ENCODE data around the gene WNT9A. TPM values are rescaled to one million over a fixed set of nuclear protein-coding genes. Genes with fewer than 3 reads are reported as not detected.

Gene WNT9A
- polyA plus RNA-seq, 1 experiment = 1.5 TPM

GRCh38 chr1:227928811-227929375 lies 18.8 kb downstream of the WNT9A start:
- TF ChIP-seq CTCF (IDR thresholded peaks at IDR 0.05; ENCODE audit: insufficient read depth, low read depth, low read length) = no peak
- no peak for DNase-seq (ENCODE audit: low read depth)
- CTCF ChIA-PET = no interaction called here
- Histone ChIP-seq H3K36me3 (ENCODE audit: control insufficient read depth, insufficient read depth, low read length) (no peaks in the 10 kb centered on the region), H3K4me3 (ENCODE audit: low read depth, low read length) (no peak overlapping the region), H3K27me3 (ENCODE audit: control insufficient read depth, insufficient read depth, low read length) (no peaks in the 10 kb centered on the region)
- POLR2A ChIA-PET = no interaction called here

GRCh38 chr1:227927971-227928741 lies 19.6 kb downstream of the WNT9A start:
- ChIA-PET POLR2A (no interaction called here), CTCF (no interaction called here)
- Histone ChIP-seq H3K27me3 (ENCODE audit: control insufficient read depth, insufficient read depth, low read length) (no peaks in the 10 kb centered on the region), H3K36me3 (ENCODE audit: control insufficient read depth, insufficient read depth, low read length) (no peaks in the 10 kb centered on the region), H3K4me3 (ENCODE audit: low read depth, low read length) (no peak overlapping the region)
- DNase-seq (ENCODE audit: low read depth) = no peak
- no peak for TF ChIP-seq CTCF (IDR thresholded peaks at IDR 0.05; ENCODE audit: insufficient read depth, low read depth, low read length)

- DNase-seq (ENCODE audit: low read depth) = no peak
- CTCF ChIA-PET = interaction anchor here (0.9 kb wide), 1 partner anchor 26 kb away, joined by 4 read pairs; no protein-coding TSS in a partner anchor
Observed at GRCh38 chr1:227926896-227927885, 20.5 kb downstream of the WNT9A start.

GRCh38 chr1:227926216-227926791 lies 21.4 kb downstream of the WNT9A start:
- Histone ChIP-seq H3K4me3 (ENCODE audit: low read depth, low read length) (no peak overlapping the region), H3K36me3 (ENCODE audit: control insufficient read depth, insufficient read depth, low read length) (no peaks in the 10 kb centered on the region), H3K27me3 (ENCODE audit: control insufficient read depth, insufficient read depth, low read length) (no peaks in the 10 kb centered on the region)
- no peak for DNase-seq (ENCODE audit: low read depth)
- no peak for TF ChIP-seq CTCF (IDR thresholded peaks at IDR 0.05; ENCODE audit: insufficient read depth, low read depth, low read length)
- ChIA-PET CTCF (interaction anchor here (0.9 kb wide), 1 partner anchor 27 kb away, joined by 4 read pairs; no protein-coding TSS in a partner anchor), POLR2A (no interaction called here)

More at GRCh38 chr1:227926896-227927885, 20.5 kb downstream of the WNT9A start:
- no peak for TF ChIP-seq CTCF (IDR thresholded peaks at IDR 0.05; ENCODE audit: insufficient read depth, low read depth, low read length)
- no peaks in the 10 kb centered on the region for H3K36me3 ChIP-seq (ENCODE audit: control insufficient read depth, insufficient read depth, low read length)
- H3K27me3 ChIP-seq (ENCODE audit: control insufficient read depth, insufficient read depth, low read length) = no peaks in the 10 kb centered on the region
- H3K4me3 ChIP-seq (ENCODE audit: low read depth, low read length) = no peak overlapping the region
- POLR2A ChIA-PET = no interaction called here
